Measurements from ENCODE around the gene HNRNPU. TPM values are rescaled to one million over a fixed set of nuclear protein-coding genes. Genes with fewer than 3 reads are reported as not detected.
A peak's percentile ranks its signal among the peaks of the same experiment; 100 is the strongest.

The HNRNPU gene
- polyA plus RNA-seq, 1 donor from 2014 or later, result 346 TPM

DNA sequence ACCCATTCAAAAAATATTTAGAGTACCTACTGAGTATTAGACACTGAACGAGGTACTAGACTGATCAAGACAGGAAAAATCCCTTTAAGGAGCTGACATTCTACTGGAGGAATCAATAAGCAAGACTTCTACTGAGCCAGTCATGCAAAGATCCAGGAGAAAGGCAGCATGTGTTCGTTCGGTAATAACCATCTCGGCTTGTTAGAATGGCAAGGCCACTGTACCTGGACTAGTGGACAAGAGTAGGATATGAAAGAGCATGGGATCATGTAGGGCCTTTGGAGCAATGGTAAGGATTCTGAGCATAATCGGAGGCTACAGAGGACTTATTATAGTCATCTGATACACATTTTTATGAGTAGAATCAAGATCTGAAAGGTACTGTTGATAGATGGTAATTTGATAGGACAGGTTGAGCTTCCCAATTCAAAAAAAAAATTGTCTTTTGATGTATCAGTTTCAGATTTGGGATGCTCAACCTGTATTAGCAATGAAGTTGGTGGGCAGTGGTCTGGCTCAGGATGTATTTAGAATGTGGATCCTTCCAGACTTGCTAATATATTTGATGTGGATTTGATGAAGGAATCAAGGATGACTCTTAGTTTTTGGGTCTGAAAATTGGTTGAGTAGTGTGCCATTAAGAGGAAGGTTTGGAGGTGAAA lies 26.6 kb downstream of the HNRNPU start:
- Histone ChIP-seq H2AFZ (ENCODE audit: low read depth, low read length) (no peak overlapping the region), H3F3A (ENCODE audit: insufficient read depth, low read length, poor library complexity, severe bottlenecking) (peaks cover 5% of the 10 kb centered on the region), H3K79me2 (replicated peaks; ENCODE audit: insufficient read depth, low read length) (peaks cover 58% of the 10 kb centered on the region), H3K27ac (ENCODE audit: low read length) (no peak overlapping the region), H3K4me3 (ENCODE audit: low read length) (peak overlapping the region; percentile 79), H3K9me3 (ENCODE audit: low read length) (no peaks in the 10 kb centered on the region), H3K27me3 (ENCODE audit: insufficient read depth, low read depth, low read length) (no peaks in the 10 kb centered on the region), H3K9me2 (ENCODE audit: insufficient read depth, low read length) (no peaks in the 10 kb centered on the region), H3K9ac (ENCODE audit: low read length) (peak overlapping the region; percentile 22), H3K36me3 (ENCODE audit: insufficient read depth, low read length) (peaks cover 9% of the 10 kb centered on the region), H3K4me2 (ENCODE audit: low read length) (peak overlapping the region; percentile 86), H4K20me1 (ENCODE audit: insufficient read depth) (no peaks in the 10 kb centered on the region)
- no peak for TF ChIP-seq SMC3 (conservative IDR thresholded peaks at IDR 0.05; ENCODE audit: poor library complexity)
- peak; percentile 10 for TF ChIP-seq POLR2AphosphoS5 (IDR thresholded peaks at IDR 0.05)
- no peak for TF ChIP-seq EZH2 (IDR thresholded peaks at IDR 0.05; ENCODE audit: borderline replicate concordance, insufficient read depth, low read length, poor library complexity, severe bottlenecking)
- no peak for TF ChIP-seq MXI1 (conservative IDR thresholded peaks at IDR 0.05; ENCODE audit: poor library complexity, severe bottlenecking)
- no peak for TF ChIP-seq TAF1 (IDR thresholded peaks at IDR 0.05; ENCODE audit: low read depth)

DNA sequence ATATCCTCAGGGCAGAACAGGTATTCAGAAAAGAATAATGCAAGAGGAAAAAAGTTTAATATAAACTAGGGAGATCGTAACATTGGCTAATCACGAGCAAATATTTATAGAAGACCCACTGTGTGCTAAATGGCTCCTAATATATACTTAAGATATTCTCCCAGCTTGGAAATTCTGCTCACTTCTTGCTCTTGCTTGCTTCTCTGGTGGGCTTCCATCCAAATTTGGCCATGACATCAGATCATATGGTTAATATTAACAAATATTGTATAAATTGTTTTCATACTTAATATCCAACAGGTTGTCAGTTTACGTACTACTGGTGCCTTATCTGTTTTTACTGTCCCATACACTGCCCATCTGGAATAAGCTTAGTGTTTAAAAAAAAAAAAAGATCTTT lies 27.8 kb downstream of the HNRNPU start:
- Histone ChIP-seq H3K4me3 (ENCODE audit: low read length) (peak overlapping the region; percentile 79), H3F3A (ENCODE audit: insufficient read depth, low read length, poor library complexity, severe bottlenecking) (peaks cover 5% of the 10 kb centered on the region), H3K79me2 (replicated peaks; ENCODE audit: insufficient read depth, low read length) (peaks cover 52% of the 10 kb centered on the region), H3K4me2 (ENCODE audit: low read length) (peak overlapping the region; percentile 86), H3K27me3 (ENCODE audit: insufficient read depth, low read depth, low read length) (no peaks in the 10 kb centered on the region), H3K9me3 (ENCODE audit: low read length) (no peaks in the 10 kb centered on the region), H3K9ac (ENCODE audit: low read length) (peak overlapping the region; percentile 98), H3K9me2 (ENCODE audit: insufficient read depth, low read length) (no peaks in the 10 kb centered on the region), H3K36me3 (ENCODE audit: insufficient read depth, low read length) (no peaks in the 10 kb centered on the region), H3K27ac (ENCODE audit: low read length) (peak overlapping the region; percentile 95), H4K20me1 (ENCODE audit: insufficient read depth) (no peaks in the 10 kb centered on the region), H2AFZ (ENCODE audit: low read depth, low read length) (no peak overlapping the region)
- no peak for TF ChIP-seq SMC3 (conservative IDR thresholded peaks at IDR 0.05; ENCODE audit: poor library complexity)
- no peak for TF ChIP-seq TAF1 (IDR thresholded peaks at IDR 0.05; ENCODE audit: low read depth)
- no peak for TF ChIP-seq EP300 (conservative IDR thresholded peaks at IDR 0.05; ENCODE audit: poor library complexity, severe bottlenecking)
- TF ChIP-seq, protein P1, sequence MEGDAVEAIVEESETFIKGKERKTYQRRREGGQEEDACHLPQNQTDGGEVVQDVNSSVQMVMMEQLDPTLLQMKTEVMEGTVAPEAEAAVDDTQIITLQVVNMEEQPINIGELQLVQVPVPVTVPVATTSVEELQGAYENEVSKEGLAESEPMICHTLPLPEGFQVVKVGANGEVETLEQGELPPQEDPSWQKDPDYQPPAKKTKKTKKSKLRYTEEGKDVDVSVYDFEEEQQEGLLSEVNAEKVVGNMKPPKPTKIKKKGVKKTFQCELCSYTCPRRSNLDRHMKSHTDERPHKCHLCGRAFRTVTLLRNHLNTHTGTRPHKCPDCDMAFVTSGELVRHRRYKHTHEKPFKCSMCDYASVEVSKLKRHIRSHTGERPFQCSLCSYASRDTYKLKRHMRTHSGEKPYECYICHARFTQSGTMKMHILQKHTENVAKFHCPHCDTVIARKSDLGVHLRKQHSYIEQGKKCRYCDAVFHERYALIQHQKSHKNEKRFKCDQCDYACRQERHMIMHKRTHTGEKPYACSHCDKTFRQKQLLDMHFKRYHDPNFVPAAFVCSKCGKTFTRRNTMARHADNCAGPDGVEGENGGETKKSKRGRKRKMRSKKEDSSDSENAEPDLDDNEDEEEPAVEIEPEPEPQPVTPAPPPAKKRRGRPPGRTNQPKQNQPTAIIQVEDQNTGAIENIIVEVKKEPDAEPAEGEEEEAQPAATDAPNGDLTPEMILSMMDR (IDR thresholded peaks at IDR 0.05; ENCODE audit: poor library complexity, severe bottlenecking), result no peak
- TF ChIP-seq, protein P2, sequence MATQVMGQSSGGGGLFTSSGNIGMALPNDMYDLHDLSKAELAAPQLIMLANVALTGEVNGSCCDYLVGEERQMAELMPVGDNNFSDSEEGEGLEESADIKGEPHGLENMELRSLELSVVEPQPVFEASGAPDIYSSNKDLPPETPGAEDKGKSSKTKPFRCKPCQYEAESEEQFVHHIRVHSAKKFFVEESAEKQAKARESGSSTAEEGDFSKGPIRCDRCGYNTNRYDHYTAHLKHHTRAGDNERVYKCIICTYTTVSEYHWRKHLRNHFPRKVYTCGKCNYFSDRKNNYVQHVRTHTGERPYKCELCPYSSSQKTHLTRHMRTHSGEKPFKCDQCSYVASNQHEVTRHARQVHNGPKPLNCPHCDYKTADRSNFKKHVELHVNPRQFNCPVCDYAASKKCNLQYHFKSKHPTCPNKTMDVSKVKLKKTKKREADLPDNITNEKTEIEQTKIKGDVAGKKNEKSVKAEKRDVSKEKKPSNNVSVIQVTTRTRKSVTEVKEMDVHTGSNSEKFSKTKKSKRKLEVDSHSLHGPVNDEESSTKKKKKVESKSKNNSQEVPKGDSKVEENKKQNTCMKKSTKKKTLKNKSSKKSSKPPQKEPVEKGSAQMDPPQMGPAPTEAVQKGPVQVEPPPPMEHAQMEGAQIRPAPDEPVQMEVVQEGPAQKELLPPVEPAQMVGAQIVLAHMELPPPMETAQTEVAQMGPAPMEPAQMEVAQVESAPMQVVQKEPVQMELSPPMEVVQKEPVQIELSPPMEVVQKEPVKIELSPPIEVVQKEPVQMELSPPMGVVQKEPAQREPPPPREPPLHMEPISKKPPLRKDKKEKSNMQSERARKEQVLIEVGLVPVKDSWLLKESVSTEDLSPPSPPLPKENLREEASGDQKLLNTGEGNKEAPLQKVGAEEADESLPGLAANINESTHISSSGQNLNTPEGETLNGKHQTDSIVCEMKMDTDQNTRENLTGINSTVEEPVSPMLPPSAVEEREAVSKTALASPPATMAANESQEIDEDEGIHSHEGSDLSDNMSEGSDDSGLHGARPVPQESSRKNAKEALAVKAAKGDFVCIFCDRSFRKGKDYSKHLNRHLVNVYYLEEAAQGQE (IDR thresholded peaks at IDR 0.05; ENCODE audit: borderline replicate concordance), result no peak
- no peak for TF ChIP-seq RAD21 (conservative IDR thresholded peaks at IDR 0.05)
- TF ChIP-seq MXI1 (conservative IDR thresholded peaks at IDR 0.05; ENCODE audit: poor library complexity, severe bottlenecking), result no peak
- no peak for TF ChIP-seq POLR2AphosphoS5 (IDR thresholded peaks at IDR 0.05)
- TF ChIP-seq EZH2 (IDR thresholded peaks at IDR 0.05; ENCODE audit: borderline replicate concordance, insufficient read depth, low read length, poor library complexity, severe bottlenecking), result no peak

Measured in neural cell (in vitro differentiated cells).